ENCODE results near the gene KCNIP3.
A peak's percentile ranks its signal among the peaks of the same experiment; 100 is the strongest.
"Not testable (repeated sequence)": the region's sequence is repeated elsewhere in the genome, so short reads cannot be mapped to it uniquely, and the experiment has no call there.

DNA sequence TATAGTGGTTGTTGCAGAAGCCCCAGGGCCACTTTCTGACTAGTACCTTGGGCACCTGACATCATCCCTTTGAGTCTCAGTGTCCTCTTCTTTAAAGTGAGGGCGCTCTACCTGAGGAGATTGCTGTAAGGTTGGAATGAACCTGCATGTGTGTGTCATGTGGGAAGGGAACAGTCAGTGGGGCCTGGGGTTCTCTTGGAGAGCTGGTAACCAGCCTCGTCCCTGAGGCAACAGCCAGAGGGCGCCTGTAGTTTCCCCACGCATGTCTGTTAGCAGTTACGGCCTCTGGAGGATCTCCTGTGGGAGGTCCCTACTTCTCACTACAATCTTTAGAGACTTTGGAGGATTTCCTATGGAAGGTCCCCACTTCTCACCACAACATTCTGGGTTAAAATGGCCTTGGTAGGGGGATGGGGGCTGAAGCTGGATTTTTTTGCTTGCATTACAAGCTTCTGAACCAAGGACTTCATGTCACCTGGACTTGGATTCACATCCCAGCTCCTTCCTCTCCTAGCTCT is 106.1 kb downstream of the KCNIP3 start:
- TF ChIP-seq CTCF (conservative IDR thresholded peaks at IDR 0.05), result peak; percentile 63
- not testable (repeated sequence) for TF ChIP-seq ZFX (IDR thresholded peaks at IDR 0.05)

Data from C4-2B (cell line).